Ishikawa (cell line): ENCODE data around the gene DOCK1.

Experiments
- CEBPB ChIP-seq: IDR thresholded peaks from 2 replicates; pipeline ENCODE4 v1.6.1; 2012
- CREB1 ChIP-seq: IDR thresholded peaks from 2 replicates; pipeline ENCODE4 v1.6.1; 2012; ENCODE audit warnings: low read depth
- EGR1 ChIP-seq: IDR thresholded peaks from 2 replicates; pipeline ENCODE4 v1.6.1; 2012
- EP300 ChIP-seq: IDR thresholded peaks from 2 replicates; pipeline ENCODE4 v1.6.1; 2012; ENCODE audit warnings: borderline replicate concordance
- FOXM1 ChIP-seq: IDR thresholded peaks from 2 replicates; pipeline ENCODE4 v1.6.1; 2012; ENCODE audit warnings: low read depth, borderline replicate concordance
- MAX ChIP-seq: IDR thresholded peaks from 2 replicates; pipeline ENCODE4 v1.6.1; 2012
- NFIC ChIP-seq: IDR thresholded peaks from 2 replicates; pipeline ENCODE4 v1.6.1; 2012
- RAD21 ChIP-seq: IDR thresholded peaks from 2 replicates; pipeline ENCODE4 v1.6.1; 2012; ENCODE audit warnings: low read depth
- REST ChIP-seq: IDR thresholded peaks from 2 replicates; pipeline ENCODE4 v1.6.1; 2012; ENCODE audit warnings: low read depth, mild to moderate bottlenecking
- TAF1 ChIP-seq: IDR thresholded peaks from 2 replicates; pipeline ENCODE4 v1.6.1; 2012; ENCODE audit warnings: low read depth, mild to moderate bottlenecking
- TCF12 ChIP-seq: IDR thresholded peaks from 2 replicates; pipeline ENCODE4 v1.6.1; 2012; ENCODE audit warnings: low read depth
- TEAD4 ChIP-seq: IDR thresholded peaks from 2 replicates; pipeline ENCODE4 v1.6.1; 2012
- USF1 ChIP-seq: IDR thresholded peaks from 2 replicates; pipeline ENCODE4 v1.6.1; 2012
- YY1 ChIP-seq: IDR thresholded peaks from 2 replicates; pipeline ENCODE4 v1.6.1; 2012; ENCODE audit warnings: low read depth
- ZBTB7A ChIP-seq: IDR thresholded peaks from 2 replicates; pipeline ENCODE4 v1.6.1; 2012; ENCODE audit warnings: low read depth

The DOCK1 gene

GRCh38 chr10:126909147-126909546 lies 3.9 kb downstream of the DOCK1 start:
- TF ChIP-seq MAX, result no peak
- no peak for TF ChIP-seq YY1
- no peak for TF ChIP-seq RAD21

GRCh38 chr10:126910196-126910595 lies 5.0 kb downstream of the DOCK1 start:
- TF ChIP-seq RAD21 (no peak), CREB1 (no peak), ZBTB7A (no peak), EP300 (no peak), YY1 (no peak), TAF1 (no peak), CEBPB (no peak), TCF12 (no peak), TEAD4 (no peak)

GRCh38 chr10:126910798-126911197 lies 5.6 kb downstream of the DOCK1 start:
- no peak for TF ChIP-seq FOXM1
- no peak for TF ChIP-seq RAD21
- TF ChIP-seq REST, result no peak
- TF ChIP-seq MAX, result no peak
- TF ChIP-seq ZBTB7A, result no peak
- no peak for TF ChIP-seq TEAD4

GRCh38 chr10:126911301-126911700 lies 6.1 kb downstream of the DOCK1 start:
- TF ChIP-seq TEAD4 (no peak), YY1 (no peak), USF1 (no peak), ZBTB7A (no peak), NFIC (no peak), MAX (no peak), RAD21 (no peak), CEBPB (no peak)

GRCh38 chr10:126913316-126913715 lies 8.1 kb downstream of the DOCK1 start:
- TF ChIP-seq USF1 (no peak), TCF12 (no peak), EGR1 (no peak), MAX (no peak), RAD21 (no peak), FOXM1 (no peak), EP300 (no peak), TEAD4 (no peak), YY1 (no peak), TAF1 (no peak), REST (no peak)

- TF ChIP-seq EGR1 (no peak), TCF12 (no peak), NFIC (no peak), CEBPB (no peak), EP300 (no peak), TEAD4 (no peak), MAX (no peak), RAD21 (no peak), REST (no peak), ZBTB7A (no peak), USF1 (no peak), FOXM1 (no peak), CREB1 (no peak), YY1 (no peak)
These were observed 9.3 kb downstream of the DOCK1 start for GRCh38 chr10:126914561-126914960.
